ENCODE data around the gene NEAT1. TPM values are rescaled to one million over a fixed set of nuclear protein-coding genes. Genes with fewer than 3 reads are reported as not detected.
A peak's percentile ranks its signal among the peaks of the same experiment; 100 is the strongest.
"Not testable (repeated sequence)": the region's sequence is repeated elsewhere in the genome, so short reads cannot be mapped to it uniquely, and the experiment has no call there.

The NEAT1 gene
- total RNA-seq, 1 donor from 2014 or later: 78.8 TPM

DNA sequence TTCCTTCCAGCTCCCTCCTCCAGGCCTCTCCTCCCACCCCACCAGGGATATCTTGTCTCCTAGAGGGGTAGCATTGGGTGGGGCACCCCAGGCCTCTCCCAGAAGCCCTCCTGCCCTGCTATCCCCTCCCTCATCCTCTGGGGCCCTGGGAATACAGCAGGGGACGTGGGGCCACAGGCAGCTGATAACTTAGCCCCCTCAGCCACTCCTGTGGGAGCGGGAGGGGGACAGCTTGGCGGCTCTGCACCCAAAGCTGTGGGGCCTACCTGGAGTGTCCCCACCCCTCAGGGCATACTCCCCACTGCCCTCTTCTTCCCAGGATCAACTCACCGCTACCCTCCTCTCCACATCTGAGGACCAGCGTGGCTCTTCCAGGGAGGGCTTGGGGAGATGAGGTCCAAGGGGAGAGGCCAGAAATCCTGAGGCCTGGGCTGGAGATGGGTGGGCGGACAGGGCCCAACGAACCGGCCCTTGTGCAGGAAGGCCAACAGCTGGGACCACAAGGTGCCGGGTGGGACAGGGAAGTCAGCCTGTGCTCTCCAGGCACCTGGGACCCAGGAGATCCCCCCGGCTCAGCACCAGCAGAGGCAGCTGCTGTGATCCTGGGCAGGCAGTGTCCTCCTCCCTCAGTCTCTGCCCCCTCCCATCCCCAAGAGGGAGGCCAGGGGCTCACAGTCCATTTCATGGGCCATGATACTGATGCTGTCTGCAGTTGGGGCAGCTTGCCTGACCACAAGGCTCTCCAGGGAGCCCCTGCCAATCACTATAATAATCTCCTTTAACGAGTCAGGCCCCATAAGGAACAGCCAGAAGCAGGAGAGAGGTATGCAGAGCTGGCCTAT is 23.2 kb downstream of the NEAT1 start:
- Mint-ChIP-seq H3K9me3 (ENCODE audit: low read depth) (no peaks in the 10 kb centered on the region), H3K27me3 (no peaks in the 10 kb centered on the region), H3K4me1 (ENCODE audit: low read depth) (peaks cover 22% of the 10 kb centered on the region), H3K27ac (no peak overlapping the region), H3K36me3 (ENCODE audit: insufficient read depth) (peaks cover 3% of the 10 kb centered on the region), H3K4me3 (ENCODE audit: low read depth) (no peak overlapping the region)
- TF ChIP-seq, protein P1, sequence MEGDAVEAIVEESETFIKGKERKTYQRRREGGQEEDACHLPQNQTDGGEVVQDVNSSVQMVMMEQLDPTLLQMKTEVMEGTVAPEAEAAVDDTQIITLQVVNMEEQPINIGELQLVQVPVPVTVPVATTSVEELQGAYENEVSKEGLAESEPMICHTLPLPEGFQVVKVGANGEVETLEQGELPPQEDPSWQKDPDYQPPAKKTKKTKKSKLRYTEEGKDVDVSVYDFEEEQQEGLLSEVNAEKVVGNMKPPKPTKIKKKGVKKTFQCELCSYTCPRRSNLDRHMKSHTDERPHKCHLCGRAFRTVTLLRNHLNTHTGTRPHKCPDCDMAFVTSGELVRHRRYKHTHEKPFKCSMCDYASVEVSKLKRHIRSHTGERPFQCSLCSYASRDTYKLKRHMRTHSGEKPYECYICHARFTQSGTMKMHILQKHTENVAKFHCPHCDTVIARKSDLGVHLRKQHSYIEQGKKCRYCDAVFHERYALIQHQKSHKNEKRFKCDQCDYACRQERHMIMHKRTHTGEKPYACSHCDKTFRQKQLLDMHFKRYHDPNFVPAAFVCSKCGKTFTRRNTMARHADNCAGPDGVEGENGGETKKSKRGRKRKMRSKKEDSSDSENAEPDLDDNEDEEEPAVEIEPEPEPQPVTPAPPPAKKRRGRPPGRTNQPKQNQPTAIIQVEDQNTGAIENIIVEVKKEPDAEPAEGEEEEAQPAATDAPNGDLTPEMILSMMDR (IDR thresholded peaks at IDR 0.05; ENCODE audit: unreplicated experiment): no peak
- DNase-seq (ENCODE audit: low spot score, unreplicated experiment): no peak

DNA sequence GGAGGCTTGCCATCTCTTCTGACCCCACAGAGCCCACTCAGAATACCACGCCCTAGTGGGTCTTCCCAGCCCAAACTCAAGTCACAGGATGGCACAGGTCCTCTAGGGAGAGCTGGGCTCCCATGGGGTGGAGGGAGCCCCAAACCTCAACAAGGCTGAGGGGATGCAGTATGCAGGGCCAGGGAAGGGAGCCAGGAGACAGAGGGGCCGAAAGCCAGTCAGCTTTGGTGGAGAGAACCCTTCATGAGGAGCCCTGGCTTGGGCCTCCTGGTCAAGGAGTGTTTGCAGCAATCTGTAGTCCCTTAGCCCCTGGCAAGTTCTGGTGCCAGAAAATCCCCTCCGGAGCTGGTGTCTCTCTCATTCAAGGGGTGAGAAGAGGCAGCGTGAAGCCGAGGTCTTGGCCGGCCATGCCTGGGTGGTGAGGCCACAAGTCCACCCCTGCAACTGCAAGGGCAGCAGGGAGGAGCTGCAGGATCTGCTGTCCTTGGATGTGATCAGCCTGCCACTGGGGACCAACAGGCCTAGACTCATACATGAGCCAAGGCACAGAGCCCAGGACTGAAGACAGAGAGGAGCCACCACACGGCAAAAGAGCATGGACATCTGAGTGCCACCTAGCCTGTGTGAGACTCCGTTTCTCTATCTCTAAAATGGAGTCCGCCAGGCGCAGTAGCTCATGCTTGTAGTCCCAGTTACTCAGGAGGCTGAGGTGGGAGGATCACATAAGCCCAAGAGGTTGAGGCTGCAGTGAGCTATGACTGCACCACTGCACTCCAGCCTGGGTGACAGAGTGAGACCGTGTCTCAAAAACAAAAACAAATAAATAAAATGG is 24.1 kb downstream of the NEAT1 start:
- DNase-seq (ENCODE audit: low spot score, unreplicated experiment): no peak
- Mint-ChIP-seq H3K4me1 (ENCODE audit: low read depth) (peaks cover 17% of the 10 kb centered on the region), H3K4me3 (ENCODE audit: low read depth) (no peak overlapping the region), H3K27ac (peak overlapping the region; percentile 37), H3K36me3 (ENCODE audit: insufficient read depth) (peaks cover 3% of the 10 kb centered on the region), H3K9me3 (ENCODE audit: low read depth) (no peaks in the 10 kb centered on the region), H3K27me3 (no peaks in the 10 kb centered on the region)
- TF ChIP-seq, protein P1 (IDR thresholded peaks at IDR 0.05; ENCODE audit: unreplicated experiment): no peak

DNA sequence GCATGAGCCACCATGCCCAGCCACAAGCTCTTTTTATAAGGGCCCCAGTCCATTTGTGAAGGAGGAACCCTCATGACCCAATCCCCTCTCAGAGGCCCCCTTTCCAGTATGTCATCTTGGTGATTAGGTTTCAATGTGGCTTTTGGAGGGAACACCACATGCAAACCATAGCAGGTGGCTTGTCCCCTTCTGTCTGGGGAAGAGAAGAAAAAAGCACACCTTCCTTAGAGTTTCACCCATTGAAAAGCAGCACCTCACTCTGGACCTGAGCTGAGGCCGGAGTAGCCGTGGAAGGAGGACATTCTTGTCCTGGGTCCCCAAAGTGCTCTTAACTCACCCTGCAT is 25.4 kb downstream of the NEAT1 start:
- TF ChIP-seq, protein P1 (IDR thresholded peaks at IDR 0.05; ENCODE audit: unreplicated experiment): no peak
- no peak for DNase-seq (ENCODE audit: low spot score, unreplicated experiment)
- peaks cover 3% of the 10 kb centered on the region for H3K36me3 Mint-ChIP-seq (ENCODE audit: insufficient read depth)
- H3K9me3 Mint-ChIP-seq (ENCODE audit: low read depth): no peaks in the 10 kb centered on the region
- H3K4me1 Mint-ChIP-seq (ENCODE audit: low read depth): peaks cover 6% of the 10 kb centered on the region
- H3K27ac Mint-ChIP-seq: no peak overlapping the region
- H3K27me3 Mint-ChIP-seq: no peaks in the 10 kb centered on the region
- H3K4me3 Mint-ChIP-seq (ENCODE audit: low read depth): no peak overlapping the region

DNA sequence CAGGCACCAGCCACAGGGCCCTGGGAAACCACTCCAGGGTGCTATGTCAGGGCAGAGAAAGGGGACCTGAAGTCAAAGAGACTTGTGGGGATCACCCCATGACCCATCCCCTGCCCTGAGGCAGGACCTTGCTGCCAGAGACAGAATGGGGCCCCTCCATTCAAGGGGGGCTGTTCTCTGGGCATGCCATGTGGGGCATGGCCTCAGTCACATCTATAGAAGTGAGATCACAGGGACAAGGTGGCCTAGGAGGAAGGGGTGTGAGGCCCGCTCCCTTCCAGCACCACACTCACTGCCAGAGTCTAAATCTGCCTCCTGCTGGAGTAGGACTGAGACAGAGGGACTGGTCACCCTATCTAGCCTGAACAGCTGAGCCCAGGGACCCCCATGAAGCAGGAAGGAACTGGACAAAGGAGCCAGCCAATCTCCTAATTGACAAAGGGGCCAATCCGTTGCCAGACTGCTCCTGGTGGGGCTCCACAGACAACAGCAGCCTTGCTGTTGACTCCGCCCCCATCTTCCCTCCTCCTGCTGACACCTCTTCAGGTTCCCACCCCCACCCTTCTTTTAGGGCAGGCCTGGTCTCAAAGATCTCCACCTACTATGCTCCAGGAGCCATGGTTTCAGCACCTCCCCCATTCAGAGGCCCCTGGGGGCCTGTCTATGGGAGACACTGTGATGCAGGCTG is 26.0 kb downstream of the NEAT1 start:
- TF ChIP-seq, protein P1 (IDR thresholded peaks at IDR 0.05; ENCODE audit: unreplicated experiment): no peak
- H3K27me3 Mint-ChIP-seq: no peaks in the 10 kb centered on the region
- H3K4me3 Mint-ChIP-seq (ENCODE audit: low read depth): no peak overlapping the region
- H3K4me1 Mint-ChIP-seq (ENCODE audit: low read depth): peaks cover 4% of the 10 kb centered on the region
- DNase-seq (ENCODE audit: low spot score, unreplicated experiment): no peak
- peaks cover 3% of the 10 kb centered on the region for H3K36me3 Mint-ChIP-seq (ENCODE audit: insufficient read depth)
- no peak overlapping the region for H3K27ac Mint-ChIP-seq
- no peaks in the 10 kb centered on the region for H3K9me3 Mint-ChIP-seq (ENCODE audit: low read depth)

DNA sequence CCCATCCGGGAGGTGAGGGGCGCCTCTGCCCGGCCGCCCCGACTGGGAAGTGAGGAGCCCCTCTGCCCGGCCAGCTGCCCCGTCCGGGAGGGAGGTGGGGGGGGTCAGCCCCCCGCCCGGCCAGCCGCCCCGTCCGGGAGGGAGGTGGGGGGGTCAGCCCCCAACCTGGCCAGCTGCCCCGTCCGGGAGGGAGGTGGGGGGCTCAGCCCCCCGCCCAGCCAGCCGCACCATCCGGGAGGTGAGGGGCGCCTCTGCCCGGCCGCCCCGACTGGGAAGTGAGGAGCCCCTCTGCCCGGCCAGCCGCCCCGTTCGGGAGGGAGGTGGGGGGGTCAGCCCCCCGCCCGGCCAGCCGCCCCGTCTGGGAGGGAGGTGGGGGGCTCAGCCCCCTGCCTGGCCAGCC is 28.7 kb downstream of the NEAT1 start:
- H3K4me3 Mint-ChIP-seq (ENCODE audit: low read depth); H3K27ac Mint-ChIP-seq; H3K36me3 Mint-ChIP-seq (ENCODE audit: insufficient read depth); H3K4me1 Mint-ChIP-seq (ENCODE audit: low read depth); H3K27me3 Mint-ChIP-seq; DNase-seq (ENCODE audit: low spot score, unreplicated experiment); H3K9me3 Mint-ChIP-seq (ENCODE audit: low read depth): not testable (repeated sequence)

DNA sequence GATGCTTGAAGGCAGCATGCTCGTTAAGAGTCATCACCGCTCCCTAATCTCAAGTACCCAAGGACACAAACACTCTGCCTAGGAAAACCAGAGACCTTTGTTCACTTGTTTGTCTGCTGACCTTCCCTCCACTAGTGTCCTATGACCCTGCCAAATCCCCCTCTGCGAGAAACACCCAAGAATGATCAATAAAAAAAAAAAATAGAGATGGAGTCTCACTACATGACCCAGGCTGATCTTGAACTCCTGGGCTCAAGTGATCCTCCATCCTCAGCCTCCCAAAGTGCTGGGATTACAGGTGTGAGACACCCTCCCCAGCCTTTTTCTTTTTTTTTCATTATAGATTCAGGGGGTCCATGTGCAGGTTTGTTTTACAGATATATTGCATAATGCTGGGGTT is 29.7 kb downstream of the NEAT1 start:
- DNase-seq (ENCODE audit: low spot score, unreplicated experiment); H3K27ac Mint-ChIP-seq; H3K36me3 Mint-ChIP-seq (ENCODE audit: insufficient read depth); H3K9me3 Mint-ChIP-seq (ENCODE audit: low read depth); H3K4me3 Mint-ChIP-seq (ENCODE audit: low read depth); H3K4me1 Mint-ChIP-seq (ENCODE audit: low read depth); H3K27me3 Mint-ChIP-seq: not testable (repeated sequence)
